Suprapubic skin (tissue), 4 donors: ENCODE measurements around the gene B4GALT4. TPM values are rescaled to one million over a fixed set of nuclear protein-coding genes. Genes with fewer than 3 reads are reported as not detected.
A peak's percentile ranks its signal among the peaks of the same experiment; 100 is the strongest.

Experiments
- DNase-seq, 2 donors: peaks; one replicate each; pipeline ENCODE4 v3.0.0-alpha.2; 2019; ENCODE audit warnings: low spot score in 2 of 2
- H3K27ac ChIP-seq: fragments of 200-600 bp; sonication (generic); one replicate; pipeline ENCODE4 v1.5.1; 2019
- H3K27me3 ChIP-seq: fragments of 200-600 bp; sonication (generic); one replicate; pipeline ENCODE4 v1.5.1; 2019
- H3K36me3 ChIP-seq: fragments of 200-600 bp; sonication (generic); one replicate; pipeline ENCODE4 v1.5.1; 2019
- H3K4me1 ChIP-seq: fragments of 200-600 bp; sonication (generic); one replicate; pipeline ENCODE4 v1.5.1; 2019
- H3K4me3 ChIP-seq: fragments of 200-600 bp; sonication (generic); one replicate; pipeline ENCODE4 v1.5.1; 2019; ENCODE audit warnings: mild to moderate bottlenecking
- H3K9me3 ChIP-seq: fragments of 200-600 bp; sonication (generic); one replicate; pipeline ENCODE4 v1.5.1; 2019
- EP300 ChIP-seq: sonication (generic); formaldehyde crosslinking; IDR thresholded peaks from one replicate; pipeline ENCODE4 v1.6.1; 2017; ENCODE audit warnings: antibody characterized with exemption
- POLR2A ChIP-seq, 2 donors: fragments of 450-650 bp; IDR thresholded peaks; one replicate each; pipeline ENCODE4 v1.6.1; 2017; ENCODE audit warnings: antibody characterized with exemption in 2 of 2, mild to moderate bottlenecking in 2 of 2, moderate library complexity in 2 of 2
- POLR2AphosphoS5 ChIP-seq, 3 donors: sonication (generic); formaldehyde crosslinking; IDR thresholded peaks; one replicate each; pipeline ENCODE4 v1.6.1; 2017; ENCODE audit warnings: antibody characterized with exemption in 3 of 3
- WGBS: methylation state at CpG from one replicate; pipeline ENCODE4 v1.1.5; 2018; 5-methylcytosine and 5-hydroxymethylcytosine counted together
- total RNA-seq, 4 donors: library from RNA; depleted of rRNA; stranded (reverse); fragments of >200 nt; gene quantifications; one replicate each; pipeline ENCODE4 v1.1.0, GENCODE V29; 2016
- TF ChIP-seq, protein P1 (sequence below), 2 donors: fragments of 200-600 bp in 1 of 2; fragments of 450-650 bp in 1 of 2; sonication (generic) in 1 of 2; IDR thresholded peaks; one replicate each; pipeline ENCODE4 v1.5.1; 2016 to 2019; ENCODE audit warnings: antibody characterized with exemption in 2 of 2, mild to moderate bottlenecking in 1 of 2, moderate library complexity in 1 of 2

The B4GALT4 gene
- total RNA-seq, result 10 to 100 TPM; 13.6 to 19.4 (median 16.1) TPM

GRCh38 chr3:119240591-119241434 is at the start of gene B4GALT4:
Gene B4GALT4 (minus strand): TSS chr3:119240878. CDS start chr3:119230099, 10,779 bp downstream.
- Histone ChIP-seq H3K27me3 (no peaks in the 10 kb centered on the region), H3K36me3 (peaks cover 2% of the 10 kb centered on the region), H3K4me3 (peak within 1 kb of the TSS; percentile 99), H3K27ac (peak within 1 kb of the TSS; percentile 97), H3K9me3 (no peaks in the 10 kb centered on the region), H3K4me1 (peaks cover 33% of the 10 kb centered on the region)
- peak; percentile 87 to 92 for DNase-seq
- TF ChIP-seq POLR2A (IDR thresholded peaks at IDR 0.05), result peak in 1 of 2 donors; percentile 77
- TF ChIP-seq EP300, result no peak
- peak; percentile 36 to 39 (median 38) for TF ChIP-seq POLR2AphosphoS5 (IDR thresholded peaks at IDR 0.05)
- TF ChIP-seq, protein P1, sequence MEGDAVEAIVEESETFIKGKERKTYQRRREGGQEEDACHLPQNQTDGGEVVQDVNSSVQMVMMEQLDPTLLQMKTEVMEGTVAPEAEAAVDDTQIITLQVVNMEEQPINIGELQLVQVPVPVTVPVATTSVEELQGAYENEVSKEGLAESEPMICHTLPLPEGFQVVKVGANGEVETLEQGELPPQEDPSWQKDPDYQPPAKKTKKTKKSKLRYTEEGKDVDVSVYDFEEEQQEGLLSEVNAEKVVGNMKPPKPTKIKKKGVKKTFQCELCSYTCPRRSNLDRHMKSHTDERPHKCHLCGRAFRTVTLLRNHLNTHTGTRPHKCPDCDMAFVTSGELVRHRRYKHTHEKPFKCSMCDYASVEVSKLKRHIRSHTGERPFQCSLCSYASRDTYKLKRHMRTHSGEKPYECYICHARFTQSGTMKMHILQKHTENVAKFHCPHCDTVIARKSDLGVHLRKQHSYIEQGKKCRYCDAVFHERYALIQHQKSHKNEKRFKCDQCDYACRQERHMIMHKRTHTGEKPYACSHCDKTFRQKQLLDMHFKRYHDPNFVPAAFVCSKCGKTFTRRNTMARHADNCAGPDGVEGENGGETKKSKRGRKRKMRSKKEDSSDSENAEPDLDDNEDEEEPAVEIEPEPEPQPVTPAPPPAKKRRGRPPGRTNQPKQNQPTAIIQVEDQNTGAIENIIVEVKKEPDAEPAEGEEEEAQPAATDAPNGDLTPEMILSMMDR (IDR thresholded peaks at IDR 0.05), result no peak
- 7% methylated on average over 11 of the region's 70 CpGs for WGBS

DNA sequence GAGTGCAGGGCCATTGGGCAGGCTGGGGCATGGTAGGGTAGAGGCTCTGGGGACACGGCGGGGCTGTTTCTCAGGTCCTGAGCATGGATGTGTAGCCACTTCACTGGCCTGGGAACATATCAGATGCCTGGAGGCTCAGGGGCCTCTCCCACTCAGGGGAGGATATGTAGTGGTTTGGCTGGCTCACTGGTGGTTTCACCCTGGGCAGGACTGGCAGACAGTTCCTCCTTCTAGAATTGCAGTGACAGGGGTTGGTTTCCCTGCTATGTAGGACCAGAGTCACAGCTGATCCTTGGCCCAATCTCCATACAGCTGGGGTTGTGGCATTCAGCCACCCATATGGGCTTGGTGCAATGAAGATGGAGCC is 48.7 kb upstream of the B4GALT4 start:
- TF ChIP-seq POLR2A (IDR thresholded peaks at IDR 0.05), result no peak
- TF ChIP-seq, protein P1 (IDR thresholded peaks at IDR 0.05), result no peak
- TF ChIP-seq EP300, result no peak
- no peak for TF ChIP-seq POLR2AphosphoS5 (IDR thresholded peaks at IDR 0.05)
- Histone ChIP-seq H3K4me1 (peaks cover 9% of the 10 kb centered on the region), H3K27me3 (no peaks in the 10 kb centered on the region), H3K9me3 (no peaks in the 10 kb centered on the region), H3K27ac (no peak overlapping the region), H3K4me3 (no peak overlapping the region), H3K36me3 (no peaks in the 10 kb centered on the region)
- no peak for DNase-seq
- no CpG with 5 or more reads among the region's 2 CpGs for WGBS

- no peaks in the 10 kb centered on the region for H3K27me3 ChIP-seq
- no CpG with 5 or more reads among the region's 3 CpGs for WGBS
- no peak overlapping the region for H3K4me3 ChIP-seq
- no peak for DNase-seq
- H3K27ac ChIP-seq, result no peak overlapping the region
- no peaks in the 10 kb centered on the region for H3K9me3 ChIP-seq
- TF ChIP-seq, protein P1 (IDR thresholded peaks at IDR 0.05), result no peak
- TF ChIP-seq EP300 (no peak), POLR2AphosphoS5 (IDR thresholded peaks at IDR 0.05) (no peak), POLR2A (IDR thresholded peaks at IDR 0.05) (no peak)
- no peaks in the 10 kb centered on the region for H3K36me3 ChIP-seq
- H3K4me1 ChIP-seq, result peaks cover 9% of the 10 kb centered on the region
These were observed 48.2 kb upstream of the B4GALT4 start for GRCh38 chr3:119288669-119289403.

DNA sequence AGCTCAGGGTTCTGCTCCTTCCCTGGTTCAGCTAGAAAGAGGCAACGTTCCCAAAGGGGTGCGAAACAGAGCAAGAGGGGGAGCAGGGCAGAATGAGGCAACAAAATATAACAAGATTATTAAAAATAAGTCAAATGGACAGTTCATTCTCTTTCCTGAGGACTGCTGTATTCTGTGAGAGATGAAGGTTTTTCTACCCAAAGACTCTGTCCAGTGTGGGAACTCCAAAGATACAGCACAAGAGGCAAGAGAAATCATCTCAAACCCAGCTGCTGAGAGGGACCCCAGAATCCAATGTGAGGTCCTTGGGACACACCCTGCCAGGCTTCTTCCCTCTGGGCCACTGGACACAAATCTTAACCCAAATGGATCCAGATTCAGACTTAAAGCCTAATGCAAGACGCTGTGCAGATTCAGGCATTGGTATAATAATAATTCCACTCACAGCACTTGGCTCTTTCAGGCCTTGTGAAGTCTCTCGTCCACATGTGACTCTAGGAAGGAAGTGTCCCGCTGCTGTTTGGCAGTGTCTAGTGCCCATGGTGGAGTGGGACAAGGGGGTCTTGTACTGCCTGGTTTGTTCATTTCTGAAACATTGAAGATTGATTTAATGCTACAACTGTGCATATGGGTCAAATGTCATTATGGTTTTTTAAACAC is 39.0 kb upstream of the B4GALT4 start:
- DNase-seq, result no peak
- TF ChIP-seq POLR2A (IDR thresholded peaks at IDR 0.05) (no peak), POLR2AphosphoS5 (IDR thresholded peaks at IDR 0.05) (no peak), EP300 (no peak)
- TF ChIP-seq, protein P1 (IDR thresholded peaks at IDR 0.05), result no peak
- H3K4me1 ChIP-seq, result peaks cover 5% of the 10 kb centered on the region
- WGBS, result 69% methylated on average over 5 of the region's 5 CpGs
- H3K4me3 ChIP-seq, result no peak overlapping the region
- no peaks in the 10 kb centered on the region for H3K27me3 ChIP-seq
- H3K9me3 ChIP-seq, result peaks cover 4% of the 10 kb centered on the region
- no peaks in the 10 kb centered on the region for H3K36me3 ChIP-seq
- peak overlapping the region; percentile 39 for H3K27ac ChIP-seq
